ENCODE data around the gene TH.

The TH gene

DNA sequence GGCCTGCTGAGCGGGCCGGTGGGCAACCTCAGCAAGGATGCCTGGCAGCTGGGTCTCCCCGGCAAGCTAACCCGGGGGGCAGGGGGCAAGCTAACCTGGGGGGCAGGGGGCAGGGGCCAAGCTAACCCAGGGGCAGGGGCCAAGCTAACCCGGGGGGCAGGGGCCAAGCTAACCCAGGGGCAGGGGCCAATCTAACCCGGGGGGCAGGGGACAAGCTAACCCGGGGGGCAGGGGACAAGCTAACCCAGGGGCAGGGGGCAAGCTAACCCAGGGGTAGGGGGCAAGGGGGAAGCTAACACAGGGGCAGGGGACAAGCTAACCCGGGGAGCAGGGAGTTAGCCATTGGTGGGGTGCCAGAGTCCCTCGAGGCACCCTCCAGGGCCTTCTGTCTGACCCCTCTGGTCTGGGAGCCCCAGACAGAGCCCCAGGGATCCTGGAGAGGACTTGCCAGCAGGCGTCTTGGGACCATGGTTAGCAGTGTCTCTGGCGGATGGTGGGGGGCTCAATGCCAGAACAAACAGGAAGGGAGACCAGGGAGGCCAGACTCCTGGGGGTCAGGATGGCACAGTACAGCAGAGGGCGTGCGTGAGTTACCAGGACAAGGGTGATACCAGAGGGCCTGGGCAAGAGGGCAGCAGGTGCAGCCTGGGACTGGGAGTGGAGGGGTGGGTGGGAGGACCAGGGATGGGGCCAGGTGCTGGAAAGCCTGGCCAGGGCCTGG, 48.5 kb downstream of the TH start:
- in situ Hi-C loops (cut with MboI; ENCODE audit: low sequenced_read_pairs): no loop called here

DNA sequence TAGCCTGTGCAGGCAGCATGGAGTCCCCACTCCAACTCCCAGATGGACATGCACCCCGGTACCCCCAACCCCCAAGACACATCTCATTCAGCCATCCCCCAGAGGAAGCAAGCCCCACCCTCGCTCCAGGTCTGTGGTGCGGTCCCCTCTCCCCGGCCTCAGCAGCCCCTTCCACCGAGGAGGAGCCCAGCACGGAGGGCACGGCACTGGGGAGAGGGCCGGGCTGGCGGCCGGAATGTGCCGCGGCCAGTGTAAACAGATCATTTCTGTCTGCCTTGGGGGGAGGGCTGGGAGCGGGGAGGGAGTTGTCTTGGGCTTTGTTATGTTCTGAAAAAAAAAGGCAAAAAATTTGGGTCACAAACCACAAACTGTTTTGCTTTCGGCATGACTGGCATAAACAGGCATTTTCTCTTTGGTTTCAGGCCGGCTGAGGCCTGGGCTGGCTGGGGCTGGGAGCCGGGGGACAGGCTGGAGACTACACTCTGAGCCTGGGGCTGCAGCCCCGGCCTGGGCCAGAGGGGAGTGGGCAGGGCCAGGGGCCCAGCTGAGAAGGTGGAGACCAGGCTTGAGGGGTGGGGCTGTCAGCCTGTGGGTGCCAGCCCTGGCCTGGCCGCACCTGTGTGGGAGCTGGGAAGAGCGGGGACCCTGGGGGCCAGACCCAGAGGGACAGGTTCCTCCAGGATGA, 49.3 kb downstream of the TH start:
- in situ Hi-C loops (cut with MboI; ENCODE audit: low sequenced_read_pairs): no loop called here

DNA sequence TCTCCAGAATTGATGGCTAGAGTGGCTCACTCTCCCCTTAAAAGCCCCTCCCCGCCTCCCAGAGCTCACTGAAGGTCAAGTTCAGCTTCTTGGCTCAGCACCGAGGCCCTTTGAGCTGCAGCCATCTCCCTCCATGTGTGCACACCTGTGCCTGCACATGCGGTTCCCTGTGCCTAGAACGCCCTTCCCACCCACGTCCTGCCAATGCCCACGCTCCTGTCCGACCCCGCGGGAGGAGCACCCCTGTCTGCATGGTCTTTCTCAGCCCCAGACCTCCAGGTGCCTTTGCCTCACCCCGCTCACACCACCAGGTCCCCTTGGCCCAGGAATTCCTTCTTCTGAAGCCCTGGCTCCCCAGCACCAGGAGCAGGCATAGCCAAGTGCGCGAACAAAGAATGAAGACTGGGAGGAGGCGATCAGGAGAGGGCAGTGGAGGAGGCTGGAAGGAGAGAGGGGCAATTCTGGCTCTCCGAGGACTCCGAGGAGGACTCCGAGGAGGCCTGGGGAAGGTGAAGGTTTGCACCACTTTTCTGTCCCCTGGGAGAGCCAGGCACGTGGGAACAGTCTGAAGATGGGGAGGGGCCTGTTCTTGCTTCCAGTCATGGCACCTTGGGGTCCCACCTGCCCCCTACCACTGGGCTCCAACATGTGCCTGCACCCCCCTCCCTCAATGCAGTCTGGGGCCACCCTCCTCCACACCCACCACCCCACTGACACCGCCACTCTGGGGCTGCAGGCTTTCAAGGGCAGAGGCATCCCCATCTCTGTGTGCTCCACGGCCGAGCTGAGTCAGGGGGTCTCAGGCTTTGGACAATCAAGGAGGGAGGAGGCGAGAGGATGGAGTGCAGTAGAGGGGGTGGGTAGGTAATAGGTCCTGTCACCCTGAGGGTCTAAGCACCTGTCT, 50.1 kb downstream of the TH start:
- in situ Hi-C loops (cut with MboI; ENCODE audit: low sequenced_read_pairs): no loop called here

DNA sequence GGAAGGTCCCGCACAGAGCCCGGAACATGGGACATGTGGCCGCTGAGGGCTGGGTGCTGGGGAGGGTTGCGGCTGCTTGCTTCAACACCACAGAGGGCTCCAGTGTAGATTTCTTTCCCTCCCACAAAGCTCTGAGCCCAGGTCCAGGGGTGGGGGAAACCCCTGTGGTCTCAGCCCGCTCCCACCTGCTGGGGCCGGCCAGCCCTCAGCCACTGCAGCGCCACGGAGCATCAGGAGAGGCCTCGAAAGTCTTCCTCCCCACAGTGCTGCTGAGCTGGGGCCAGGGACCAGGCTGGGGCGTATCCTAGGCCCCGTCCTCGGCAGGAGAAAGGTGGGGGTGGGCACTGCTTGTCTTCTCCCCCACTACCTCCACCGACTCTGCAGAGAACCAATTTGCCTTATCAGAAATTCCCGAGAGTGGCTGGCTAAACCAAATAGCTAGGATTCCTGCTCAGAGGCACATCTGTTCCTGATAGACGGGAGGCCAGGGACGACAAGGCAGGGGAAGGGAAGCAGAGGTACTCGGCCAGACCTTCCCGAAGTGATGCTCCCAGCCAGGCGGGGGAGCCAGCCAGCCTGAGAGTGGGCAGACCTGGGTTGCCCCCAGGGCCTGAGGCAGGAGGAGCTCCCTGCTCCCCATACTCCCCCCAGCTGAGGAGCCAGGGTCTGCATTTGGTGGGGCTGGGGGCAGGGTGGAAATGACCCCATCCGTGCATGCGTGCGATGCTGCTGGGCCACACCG, 51.1 kb downstream of the TH start:
- in situ Hi-C loops (cut with MboI; ENCODE audit: low sequenced_read_pairs): no loop called here

DNA sequence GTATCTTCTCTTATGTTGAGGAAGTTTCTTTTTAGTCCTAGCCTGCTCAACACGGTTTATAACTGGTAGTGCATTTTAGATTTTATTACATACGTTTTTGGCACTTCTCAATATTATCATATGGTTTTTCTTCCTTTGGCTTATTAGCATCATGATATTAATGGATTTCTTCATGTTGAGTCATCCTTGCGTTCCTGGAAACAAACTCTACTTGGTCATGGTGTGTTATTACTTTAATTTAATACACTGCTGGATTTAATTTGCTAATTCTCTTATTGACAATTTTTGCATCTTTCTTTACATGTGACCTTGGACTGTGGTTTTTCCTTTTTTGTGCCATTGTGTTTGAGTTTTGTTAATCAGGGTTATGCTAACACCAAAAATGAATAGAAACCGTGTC, 52.9 kb downstream of the TH start:
- in situ Hi-C loops (cut with MboI; ENCODE audit: low sequenced_read_pairs): no loop called here

DNA sequence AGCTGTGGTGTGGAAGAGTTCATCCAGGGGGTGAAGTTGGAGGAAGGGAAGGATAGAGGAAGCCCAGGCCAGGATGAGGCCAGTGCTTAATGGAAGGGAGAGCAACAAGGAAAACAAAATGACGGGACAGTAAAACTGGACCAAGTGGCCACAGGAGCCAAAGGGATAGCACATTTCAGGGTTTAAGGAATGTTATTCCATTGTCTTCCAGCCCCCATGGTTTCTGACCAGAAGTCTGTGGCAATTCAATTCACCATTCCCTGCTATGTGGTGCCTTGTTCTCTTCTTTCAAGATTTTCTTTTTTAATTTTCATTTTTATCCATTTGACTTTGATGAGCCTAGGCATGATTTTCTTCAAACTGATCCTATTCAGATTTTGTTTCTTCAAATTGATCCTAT, 54.9 kb downstream of the TH start:
- in situ Hi-C loops (cut with MboI; ENCODE audit: low sequenced_read_pairs): no loop called here

DNA sequence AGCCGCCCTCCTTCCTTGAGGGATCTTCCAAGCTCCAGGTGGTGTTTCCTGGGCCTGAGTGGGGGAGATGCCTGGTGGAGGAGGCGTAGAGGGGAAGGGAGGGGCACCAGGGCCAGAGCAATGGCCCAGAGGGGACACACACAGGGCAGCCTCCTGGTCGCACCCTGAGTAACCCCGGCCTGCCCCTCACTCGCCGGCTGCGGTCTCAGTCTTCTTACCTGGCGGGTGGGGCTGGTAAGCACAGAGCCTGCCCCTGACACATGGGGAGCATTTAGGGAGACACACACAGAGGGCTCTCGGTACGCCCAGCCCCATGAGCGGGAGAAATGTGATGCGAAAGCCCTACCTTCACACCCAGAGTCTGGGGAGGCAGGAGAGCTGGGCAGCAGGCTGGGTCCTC, 56.3 kb downstream of the TH start:
- in situ Hi-C loops (cut with MboI; ENCODE audit: low sequenced_read_pairs): no loop called here

DNA sequence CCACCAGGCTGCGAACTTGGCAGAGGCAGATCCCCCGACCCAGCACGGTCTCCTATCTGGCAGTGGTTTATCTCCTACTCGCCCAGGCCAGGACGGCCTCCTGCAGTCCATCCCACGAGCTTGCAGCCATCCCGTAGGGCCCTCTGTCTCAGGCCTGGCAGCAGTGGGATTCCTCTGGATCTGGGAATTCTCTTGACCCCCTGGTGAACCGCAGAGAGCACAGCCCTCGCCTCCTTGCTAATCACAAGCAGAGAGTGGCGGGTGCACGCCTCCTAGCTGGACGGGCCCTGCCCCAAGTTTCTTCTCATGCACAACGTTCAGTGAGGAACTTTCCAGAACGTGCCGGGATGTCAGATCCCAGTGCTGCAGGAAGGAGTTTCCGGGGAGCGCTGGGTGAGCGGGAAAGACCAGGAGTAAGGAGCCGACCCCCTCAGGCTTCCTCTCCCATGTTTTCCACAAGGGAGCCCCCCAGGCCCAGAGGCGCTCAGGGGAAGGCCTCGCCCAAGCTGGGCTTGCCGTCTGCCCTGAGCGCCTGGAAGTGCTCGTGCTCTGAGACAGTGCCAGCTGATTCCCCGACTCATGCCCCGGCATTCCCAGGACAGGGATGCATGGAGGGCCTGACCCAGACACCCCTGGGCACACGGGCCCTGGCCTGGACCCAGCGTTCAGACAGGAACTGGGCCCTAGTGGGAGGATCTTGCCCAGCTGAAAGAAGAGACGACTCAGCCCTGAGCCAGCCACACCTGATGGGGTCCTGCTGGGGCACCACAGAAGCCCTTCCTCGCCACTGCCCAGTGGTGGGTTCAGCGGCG, 57.0 kb downstream of the TH start:
- in situ Hi-C loops (cut with MboI; ENCODE audit: low sequenced_read_pairs): no loop called here

Data from HL-60/S4 (cell line).